Duodenal mucosa (tissue), 2 donors: ENCODE measurements around the gene NBR1.

Experiments
- H3K27ac ChIP-seq: one replicate; pipeline ENCODE4 v1.7.0; 2013; ENCODE audit warnings: low read depth, low read length
- H3K27me3 ChIP-seq, 2 donors: one replicate each; pipeline ENCODE4 v1.7.0; 2013; ENCODE audit warnings: low read length in 2 of 2, control low read depth in 1 of 2; ENCODE audit not compliant: insufficient read depth in 2 of 2, control insufficient read depth in 1 of 2
- H3K36me3 ChIP-seq, 2 donors: one replicate each; pipeline ENCODE4 v1.7.0; 2013; ENCODE audit warnings: low read length in 2 of 2, control low read depth in 1 of 2; ENCODE audit not compliant: insufficient read depth in 2 of 2, control insufficient read depth in 1 of 2
- H3K4me1 ChIP-seq, 2 donors: one replicate each; pipeline ENCODE4 v1.7.0; 2013; ENCODE audit warnings: low read length in 2 of 2, control low read depth in 1 of 2; ENCODE audit not compliant: insufficient read depth in 2 of 2, control insufficient read depth in 1 of 2
- H3K4me3 ChIP-seq, 2 donors: one replicate each; pipeline ENCODE4 v1.7.0; 2013; ENCODE audit warnings: low read length in 2 of 2, low read depth in 1 of 2
- H3K9ac ChIP-seq, 2 donors: one replicate each; pipeline ENCODE4 v1.7.0; 2013; ENCODE audit warnings: low read length in 2 of 2, low read depth in 1 of 2
- H3K9me3 ChIP-seq, 2 donors: one replicate each; pipeline ENCODE4 v1.7.0; 2013; ENCODE audit warnings: low read length in 2 of 2, control low read depth in 1 of 2; ENCODE audit not compliant: control insufficient read depth in 1 of 2

Gene NBR1

DNA sequence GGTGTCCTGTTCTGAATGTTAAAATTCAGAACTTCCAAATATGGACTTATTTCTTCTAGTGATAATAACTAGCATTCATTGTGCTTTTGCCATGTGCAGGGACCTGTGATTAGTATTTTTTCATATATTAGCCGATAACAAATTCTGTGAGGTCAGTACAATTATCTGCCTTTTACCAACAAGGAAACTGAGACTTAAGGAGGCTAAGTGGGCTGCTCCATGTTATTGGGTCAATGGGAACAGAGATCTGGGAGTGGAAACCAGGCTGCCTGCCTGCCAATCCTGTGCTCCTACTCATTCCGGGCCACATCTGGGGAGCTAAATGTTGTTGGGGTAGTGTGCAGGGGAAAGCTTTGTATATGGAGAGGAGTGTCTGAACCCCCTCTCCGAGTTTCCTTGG lies 44.3 kb downstream of the NBR1 start:
- Histone ChIP-seq H3K36me3 (peaks cover 6 to 28% of the 10 kb centered on the region in 2 donors), H3K4me1 (peaks cover 23 to 34% of the 10 kb centered on the region in 2 donors), H3K4me3 (no peak overlapping the region), H3K9me3 (no peaks in the 10 kb centered on the region), H3K27me3 (no peaks in the 10 kb centered on the region), H3K9ac (no peak overlapping the region), H3K27ac (no peak overlapping the region)

- H3K4me1 ChIP-seq = peaks cover 16 to 27% of the 10 kb centered on the region in 2 donors
- H3K27me3 ChIP-seq = no peaks in the 10 kb centered on the region
- H3K36me3 ChIP-seq = peaks cover 6 to 31% of the 10 kb centered on the region in 2 donors
- no peak overlapping the region for H3K4me3 ChIP-seq
- no peak overlapping the region for H3K27ac ChIP-seq
- no peak overlapping the region for H3K9ac ChIP-seq
- no peaks in the 10 kb centered on the region for H3K9me3 ChIP-seq
Observed at GRCh38 chr17:43216369-43216761, 45.4 kb downstream of the NBR1 start.

DNA sequence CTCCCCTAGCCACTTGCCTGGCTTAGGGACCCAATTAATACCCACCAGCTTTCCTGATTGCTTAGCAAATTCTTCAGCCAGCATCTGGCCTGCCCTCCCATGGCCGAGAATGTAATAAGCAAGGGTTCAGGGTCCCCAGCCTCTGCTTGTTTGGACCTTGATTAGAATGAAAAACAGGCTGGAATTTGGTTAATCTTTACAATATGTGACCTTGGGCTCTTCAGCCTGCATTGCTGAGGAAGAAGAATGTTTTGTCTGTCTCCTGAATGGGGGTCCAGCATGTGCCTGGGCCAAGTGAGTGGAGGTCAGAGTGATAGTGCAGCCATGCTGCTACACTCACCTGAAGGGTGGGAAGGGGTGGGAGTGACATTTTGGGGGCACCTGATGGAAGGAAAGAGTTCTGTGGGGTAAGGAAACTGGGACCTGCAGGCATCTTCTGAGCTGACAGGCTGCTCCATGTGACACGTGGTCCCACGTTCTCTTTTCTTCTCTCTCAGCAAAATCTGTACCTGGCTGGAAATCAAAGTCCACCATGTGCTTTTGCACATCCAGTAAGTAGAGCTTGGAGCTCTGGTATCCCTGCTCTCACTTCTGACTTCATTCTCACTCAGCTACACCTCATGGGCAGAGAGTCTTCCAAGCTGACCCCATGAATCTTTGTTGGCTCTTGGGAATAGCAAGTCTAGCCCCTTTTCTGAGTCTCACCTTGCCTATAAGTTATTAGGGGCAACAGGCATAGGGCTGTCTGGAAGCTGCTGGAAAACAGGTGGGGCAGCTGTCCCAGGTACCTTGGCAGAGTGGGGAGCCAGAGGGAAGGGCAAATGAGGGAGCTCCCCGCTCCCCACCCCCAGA lies 46.0 kb downstream of the NBR1 start:
- no peaks in the 10 kb centered on the region for H3K9me3 ChIP-seq
- H3K36me3 ChIP-seq = peaks cover 6 to 31% of the 10 kb centered on the region in 2 donors
- H3K9ac ChIP-seq = no peak overlapping the region
- peaks cover 16 to 24% of the 10 kb centered on the region in 2 donors for H3K4me1 ChIP-seq
- H3K27me3 ChIP-seq = no peaks in the 10 kb centered on the region
- H3K4me3 ChIP-seq = no peak overlapping the region
- H3K27ac ChIP-seq = no peak overlapping the region

GRCh38 chr17:43217614-43218087 lies 46.6 kb downstream of the NBR1 start:
- peaks cover 11 to 17% of the 10 kb centered on the region in 2 donors for H3K4me1 ChIP-seq
- H3K9me3 ChIP-seq = no peaks in the 10 kb centered on the region
- peaks cover 6 to 31% of the 10 kb centered on the region in 2 donors for H3K36me3 ChIP-seq
- H3K27ac ChIP-seq = no peak overlapping the region
- H3K4me3 ChIP-seq = no peak overlapping the region
- H3K9ac ChIP-seq = no peak overlapping the region
- no peaks in the 10 kb centered on the region for H3K27me3 ChIP-seq

GRCh38 chr17:43219001-43219400 lies 48.0 kb downstream of the NBR1 start:
- H3K4me1 ChIP-seq = peaks cover 0 to 6% of the 10 kb centered on the region in 2 donors
- no peak overlapping the region for H3K4me3 ChIP-seq
- H3K27ac ChIP-seq = no peak overlapping the region
- peaks cover 6 to 37% of the 10 kb centered on the region in 2 donors for H3K36me3 ChIP-seq
- H3K9ac ChIP-seq = no peak overlapping the region
- H3K9me3 ChIP-seq = no peaks in the 10 kb centered on the region
- no peaks in the 10 kb centered on the region for H3K27me3 ChIP-seq

GRCh38 chr17:43219746-43220380 lies 48.8 kb downstream of the NBR1 start:
- H3K9ac ChIP-seq = no peak overlapping the region
- no peaks in the 10 kb centered on the region for H3K27me3 ChIP-seq
- no peak overlapping the region for H3K4me3 ChIP-seq
- peaks cover 6 to 39% of the 10 kb centered on the region in 2 donors for H3K36me3 ChIP-seq
- peaks cover 0 to 6% of the 10 kb centered on the region in 2 donors for H3K4me1 ChIP-seq
- no peak overlapping the region for H3K27ac ChIP-seq
- H3K9me3 ChIP-seq = no peaks in the 10 kb centered on the region

- no peaks in the 10 kb centered on the region for H3K27me3 ChIP-seq
- H3K4me1 ChIP-seq = peaks cover 0 to 6% of the 10 kb centered on the region in 2 donors
- peaks cover 6 to 36% of the 10 kb centered on the region in 2 donors for H3K36me3 ChIP-seq
- no peak overlapping the region for H3K4me3 ChIP-seq
- H3K27ac ChIP-seq = no peak overlapping the region
- no peaks in the 10 kb centered on the region for H3K9me3 ChIP-seq
- no peak overlapping the region for H3K9ac ChIP-seq
Observed at GRCh38 chr17:43220511-43221125, 49.6 kb downstream of the NBR1 start.

- Histone ChIP-seq H3K9me3 (no peaks in the 10 kb centered on the region), H3K9ac (no peak overlapping the region), H3K4me1 (no peaks in the 10 kb centered on the region), H3K27me3 (no peaks in the 10 kb centered on the region), H3K27ac (no peak overlapping the region), H3K4me3 (no peak overlapping the region), H3K36me3 (peaks cover under 1 to 17% of the 10 kb centered on the region in 2 donors)
Observed at GRCh38 chr17:43224146-43224705, 53.2 kb downstream of the NBR1 start.

DNA sequence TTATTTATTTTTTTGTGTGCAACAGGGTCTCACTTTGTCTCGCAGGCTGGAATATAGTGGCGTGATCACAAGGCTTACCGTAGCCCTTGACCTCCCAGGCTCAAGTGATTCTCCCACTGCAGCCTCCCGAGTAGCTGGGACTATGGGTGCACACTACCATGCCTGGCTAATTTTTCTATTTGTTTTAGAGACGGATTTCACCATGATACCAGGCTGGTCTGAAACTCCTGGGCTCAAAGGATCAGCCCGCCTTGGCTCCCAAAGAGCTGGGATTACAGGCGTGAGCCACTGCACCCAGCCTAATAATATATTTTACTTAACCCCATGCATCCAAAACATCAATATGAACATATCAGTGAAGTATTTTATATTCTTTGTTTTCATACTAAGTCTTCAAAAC lies 55.4 kb downstream of the NBR1 start:
- H3K9me3 ChIP-seq = no peaks in the 10 kb centered on the region
- no peak overlapping the region for H3K27ac ChIP-seq
- no peak overlapping the region for H3K4me3 ChIP-seq
- H3K4me1 ChIP-seq = no peaks in the 10 kb centered on the region
- H3K9ac ChIP-seq = no peak overlapping the region
- peaks cover 0 to 12% of the 10 kb centered on the region in 2 donors for H3K36me3 ChIP-seq
- H3K27me3 ChIP-seq = no peaks in the 10 kb centered on the region
